Measurements from ENCODE around the gene ZC3H13. TPM values are rescaled to one million over a fixed set of nuclear protein-coding genes. Genes with fewer than 3 reads are reported as not detected.

ZC3H13 gene
- total RNA-seq, 4 donors from 2014 or later = 33.6 to 47.8 (median 36.4) TPM

DNA sequence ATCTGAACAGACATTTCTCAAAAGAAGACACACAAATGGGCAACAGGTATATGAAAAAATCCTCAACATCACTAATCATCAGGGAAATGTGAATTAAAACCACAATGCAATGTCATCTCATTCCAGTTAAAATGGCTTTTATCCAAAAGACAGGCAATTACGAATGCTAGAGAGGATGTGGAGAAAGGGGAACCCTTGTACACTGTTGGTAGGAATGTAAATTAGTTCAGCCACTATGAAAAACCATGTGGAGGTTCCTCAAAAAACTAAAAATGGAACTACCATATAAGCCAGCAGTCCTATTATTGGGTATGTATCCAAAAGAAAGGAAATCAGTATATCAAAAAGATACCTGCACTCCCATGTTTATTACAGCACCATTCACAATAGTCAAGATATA, 24.7 kb upstream of the ZC3H13 start:
- Histone ChIP-seq H3K36me3 (no peaks in the 10 kb centered on the region), H3K27me3 (no peaks in the 10 kb centered on the region), H3K4me3 (no peak overlapping the region), H3K9me3 (no peaks in the 10 kb centered on the region), H3K27ac (replicated peaks in 1 of 4) (no peak overlapping the region), H3K4me1 (no peaks in the 10 kb centered on the region)
- WGBS = 59% methylated on average over 1 of the region's 1 CpG
- intact Hi-C loops (cut with DNase I) = no loop called here
- no peak for TF ChIP-seq POLR2AphosphoS5 (IDR thresholded peaks at IDR 0.05)
- TF ChIP-seq, protein P1, sequence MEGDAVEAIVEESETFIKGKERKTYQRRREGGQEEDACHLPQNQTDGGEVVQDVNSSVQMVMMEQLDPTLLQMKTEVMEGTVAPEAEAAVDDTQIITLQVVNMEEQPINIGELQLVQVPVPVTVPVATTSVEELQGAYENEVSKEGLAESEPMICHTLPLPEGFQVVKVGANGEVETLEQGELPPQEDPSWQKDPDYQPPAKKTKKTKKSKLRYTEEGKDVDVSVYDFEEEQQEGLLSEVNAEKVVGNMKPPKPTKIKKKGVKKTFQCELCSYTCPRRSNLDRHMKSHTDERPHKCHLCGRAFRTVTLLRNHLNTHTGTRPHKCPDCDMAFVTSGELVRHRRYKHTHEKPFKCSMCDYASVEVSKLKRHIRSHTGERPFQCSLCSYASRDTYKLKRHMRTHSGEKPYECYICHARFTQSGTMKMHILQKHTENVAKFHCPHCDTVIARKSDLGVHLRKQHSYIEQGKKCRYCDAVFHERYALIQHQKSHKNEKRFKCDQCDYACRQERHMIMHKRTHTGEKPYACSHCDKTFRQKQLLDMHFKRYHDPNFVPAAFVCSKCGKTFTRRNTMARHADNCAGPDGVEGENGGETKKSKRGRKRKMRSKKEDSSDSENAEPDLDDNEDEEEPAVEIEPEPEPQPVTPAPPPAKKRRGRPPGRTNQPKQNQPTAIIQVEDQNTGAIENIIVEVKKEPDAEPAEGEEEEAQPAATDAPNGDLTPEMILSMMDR (IDR thresholded peaks at IDR 0.05) = no peak
- no peak for TF ChIP-seq EP300 (IDR thresholded peaks at IDR 0.05)
- no peak for TF ChIP-seq POLR2A (IDR thresholded peaks at IDR 0.05; ENCODE audit: low read depth)
- no peak for DNase-seq (ENCODE audit: extremely low spot score)

DNA sequence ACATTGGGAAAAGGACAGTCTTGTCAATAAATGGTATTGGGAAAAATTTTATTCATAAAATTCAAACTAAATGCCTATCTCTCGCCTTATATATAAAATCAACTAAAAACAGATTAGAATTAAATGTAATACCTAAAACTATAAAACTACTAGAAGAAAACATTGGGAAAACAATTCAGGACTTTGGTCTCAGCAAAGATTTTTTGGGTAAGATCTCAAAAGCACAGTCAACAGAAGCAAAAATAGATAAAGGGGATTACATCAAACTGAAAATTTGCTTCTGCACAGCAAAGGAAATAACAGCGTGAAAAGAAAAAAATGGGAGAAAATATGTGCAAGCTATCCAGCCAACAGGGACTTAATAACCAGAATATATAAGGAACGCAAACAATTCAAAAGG, 24.3 kb upstream of the ZC3H13 start:
- WGBS = 94% methylated on average over 3 of the region's 3 CpGs
- intact Hi-C loops (cut with DNase I) = no loop called here

DNA sequence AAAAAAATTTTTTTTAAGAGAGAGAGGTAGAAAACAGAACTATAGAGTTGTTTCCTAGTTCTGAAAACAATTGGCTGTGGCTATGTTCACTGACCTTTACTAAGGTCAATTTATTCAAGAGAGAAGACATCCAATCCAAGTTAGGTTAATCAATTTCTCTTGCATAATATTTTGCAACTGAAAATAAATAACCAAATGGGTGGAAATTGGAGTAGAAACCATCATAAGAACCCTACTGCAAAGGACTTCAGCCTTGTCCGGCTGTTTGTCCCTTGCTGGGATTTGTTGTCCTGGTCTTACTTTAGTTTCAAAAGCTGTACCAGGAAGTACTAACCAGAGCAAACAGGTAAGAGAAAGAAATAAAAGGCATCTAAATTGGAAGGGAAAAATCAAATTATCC, 23.3 kb upstream of the ZC3H13 start:
- Histone ChIP-seq H3K9me3 (no peaks in the 10 kb centered on the region), H3K4me3 (no peak overlapping the region), H3K27ac (replicated peaks in 1 of 4) (no peak overlapping the region), H3K36me3 (no peaks in the 10 kb centered on the region), H3K27me3 (no peaks in the 10 kb centered on the region), H3K4me1 (no peaks in the 10 kb centered on the region)
- 100% methylated on average over 1 of the region's 1 CpG for WGBS
- DNase-seq (ENCODE audit: extremely low spot score) = no peak
- TF ChIP-seq, protein P1 (IDR thresholded peaks at IDR 0.05) = no peak
- no peak for TF ChIP-seq POLR2AphosphoS5 (IDR thresholded peaks at IDR 0.05)
- TF ChIP-seq EP300 (IDR thresholded peaks at IDR 0.05) = no peak
- no peak for TF ChIP-seq POLR2A (IDR thresholded peaks at IDR 0.05; ENCODE audit: low read depth)
- intact Hi-C loops (cut with DNase I) = no loop called here

More for the DNA sequence above, 24.3 kb upstream of the ZC3H13 start:
- Histone ChIP-seq H3K9me3 (no peaks in the 10 kb centered on the region), H3K4me3 (no peak overlapping the region), H3K4me1 (no peaks in the 10 kb centered on the region), H3K27me3 (no peaks in the 10 kb centered on the region), H3K36me3 (no peaks in the 10 kb centered on the region), H3K27ac (replicated peaks in 1 of 4) (no peak overlapping the region)
- TF ChIP-seq POLR2A (IDR thresholded peaks at IDR 0.05; ENCODE audit: low read depth) = no peak
- TF ChIP-seq, protein P1 (IDR thresholded peaks at IDR 0.05) = no peak
- TF ChIP-seq EP300 (IDR thresholded peaks at IDR 0.05) = no peak
- no peak for TF ChIP-seq POLR2AphosphoS5 (IDR thresholded peaks at IDR 0.05)
- DNase-seq (ENCODE audit: extremely low spot score) = no peak

DNA sequence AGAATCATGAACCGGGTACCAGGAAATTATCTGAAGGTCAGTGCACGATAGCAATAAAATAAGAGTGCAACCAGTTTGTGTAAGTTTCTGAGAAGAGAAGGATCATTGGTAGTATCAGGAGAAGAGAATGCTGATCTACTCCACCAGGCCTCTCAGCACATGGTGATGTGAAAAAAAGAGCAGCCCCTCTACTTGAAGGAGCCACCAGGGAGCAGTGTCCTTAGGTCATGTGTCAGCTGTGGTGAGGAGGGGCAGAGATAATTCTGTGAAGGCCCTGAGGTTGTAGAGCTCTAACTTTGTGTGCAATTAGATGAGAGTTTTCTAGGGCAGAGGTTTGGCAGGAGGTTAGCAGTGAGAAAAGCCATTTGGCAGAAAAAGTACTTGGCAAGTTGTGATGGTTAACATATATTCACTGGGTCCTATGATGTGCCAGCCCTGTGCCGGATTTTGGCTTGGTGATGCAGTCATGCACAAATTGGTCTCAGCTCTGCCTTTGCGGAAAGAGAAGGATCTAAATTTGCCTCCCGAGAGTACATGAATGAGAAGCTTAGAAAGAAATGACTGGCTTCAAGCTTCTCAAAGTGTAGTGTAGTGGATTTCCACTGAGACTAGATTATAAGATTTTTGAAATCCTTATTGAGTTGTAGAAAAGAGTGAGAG, 19.2 kb upstream of the ZC3H13 start:
- H3K36me3 ChIP-seq = no peaks in the 10 kb centered on the region
- intact Hi-C loops (cut with DNase I) = no loop called here
- H3K4me3 ChIP-seq = no peak overlapping the region
- H3K27me3 ChIP-seq = no peaks in the 10 kb centered on the region
- TF ChIP-seq, protein P1 (IDR thresholded peaks at IDR 0.05) = no peak
- TF ChIP-seq EP300 (IDR thresholded peaks at IDR 0.05) (no peak), POLR2A (IDR thresholded peaks at IDR 0.05; ENCODE audit: low read depth) (no peak), POLR2AphosphoS5 (IDR thresholded peaks at IDR 0.05) (no peak)
- no peaks in the 10 kb centered on the region for H3K4me1 ChIP-seq
- H3K27ac ChIP-seq (replicated peaks in 1 of 4) = no peak overlapping the region
- no peak for DNase-seq (ENCODE audit: extremely low spot score)
- 91% methylated on average over 5 of the region's 5 CpGs for WGBS
- H3K9me3 ChIP-seq = no peaks in the 10 kb centered on the region

DNA sequence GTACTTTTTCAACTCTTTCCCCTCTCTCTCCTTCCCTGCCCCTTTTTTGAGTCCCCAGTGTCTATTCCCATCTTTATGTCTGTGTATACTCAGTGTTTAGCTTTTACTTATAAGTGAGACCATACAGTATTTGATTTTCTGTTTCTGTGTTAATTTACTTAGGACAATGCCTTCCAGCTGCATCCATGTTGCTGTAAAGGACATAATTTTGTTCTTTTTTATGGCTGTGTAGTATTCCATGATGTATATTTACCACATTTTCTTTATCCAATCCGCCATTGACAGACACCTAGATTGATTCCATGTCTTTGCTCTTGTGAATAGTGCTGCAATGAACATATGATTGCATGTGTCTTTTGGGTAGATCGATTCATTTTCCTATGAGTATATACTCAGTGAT, 10.7 kb upstream of the ZC3H13 start:
- Histone ChIP-seq H3K36me3 (no peaks in the 10 kb centered on the region), H3K27ac (replicated peaks in 1 of 4) (no peak overlapping the region), H3K4me1 (no peaks in the 10 kb centered on the region), H3K27me3 (no peaks in the 10 kb centered on the region), H3K9me3 (no peaks in the 10 kb centered on the region), H3K4me3 (no peak overlapping the region)
- TF ChIP-seq, protein P1 (IDR thresholded peaks at IDR 0.05) = no peak
- TF ChIP-seq POLR2A (IDR thresholded peaks at IDR 0.05; ENCODE audit: low read depth) (no peak), EP300 (IDR thresholded peaks at IDR 0.05) (no peak), POLR2AphosphoS5 (IDR thresholded peaks at IDR 0.05) (no peak)
- no peak for DNase-seq (ENCODE audit: extremely low spot score)
- WGBS = 95% methylated on average over 2 of the region's 2 CpGs
- intact Hi-C loops (cut with DNase I) = no loop called here

Measured in esophagus muscularis mucosa (tissue), 4 donors.